Neuronal stem cell (in vitro differentiated cells): ENCODE data around the gene EPB41L4A.

Experiments used
- DNase-seq: peaks from one replicate; pipeline ENCODE4 v3.0.0-alpha.2; 2013; ENCODE audit warnings: low spot score
- H2AFZ ChIP-seq: one replicate; pipeline ENCODE4 v1.6.1; 2013; ENCODE audit warnings: mild to moderate bottlenecking, low read length, inconsistent platforms
- H2AK5ac ChIP-seq: 2 replicates; pipeline ENCODE4 v1.6.1; 2013; ENCODE audit warnings: low read depth, mild to moderate bottlenecking, inconsistent platforms, low read length, moderate library complexity, mixed read lengths
- H2BK120ac ChIP-seq: 2 replicates; pipeline ENCODE4 v1.6.1; 2013; ENCODE audit warnings: low read depth, mild to moderate bottlenecking, inconsistent platforms, low read length, moderate library complexity, mixed read lengths
- H2BK12ac ChIP-seq: one replicate; pipeline ENCODE4 v1.6.1; 2013; ENCODE audit warnings: low read length, inconsistent platforms
- H2BK15ac ChIP-seq: 2 replicates; pipeline ENCODE4 v1.6.1; 2013; ENCODE audit warnings: mild to moderate bottlenecking, low read length, inconsistent platforms, mixed read lengths
- H2BK5ac ChIP-seq: one replicate; pipeline ENCODE4 v1.6.1; 2013; ENCODE audit warnings: inconsistent platforms, mild to moderate bottlenecking, low read length, moderate library complexity
- H3K14ac ChIP-seq: one replicate; pipeline ENCODE4 v1.6.1; 2013; ENCODE audit warnings: low read length, inconsistent platforms
- H3K18ac ChIP-seq: 2 replicates; pipeline ENCODE4 v1.6.1; 2013; ENCODE audit warnings: low read length, inconsistent platforms
- H3K23ac ChIP-seq: 2 replicates; pipeline ENCODE4 v1.6.1; 2013; ENCODE audit warnings: low read depth, mild to moderate bottlenecking, mixed read lengths, low read length, inconsistent platforms; ENCODE audit not compliant: poor library complexity
- H3K27ac ChIP-seq: replicated peaks from 3 replicates; pipeline ENCODE4 v1.5.1; 2013; ENCODE audit warnings: low read length, inconsistent platforms
- H3K27me3 ChIP-seq, 3 experiments: 2 replicates each; pipeline ENCODE4 v1.6.1; 2013; ENCODE audit warnings: low read length in 3 of 3, mild to moderate bottlenecking in 2 of 3, inconsistent platforms in 1 of 3, low read depth in 1 of 3, mixed read lengths in 1 of 3, moderate library complexity in 1 of 3; ENCODE audit not compliant: control insufficient read depth in 3 of 3, insufficient read depth in 3 of 3
- H3K36me3 ChIP-seq, 2 donors: replicated peaks in 1 of 2; 2 replicates each; pipeline ENCODE4 v1.6.1; 2013; ENCODE audit warnings: low read length in 2 of 2; ENCODE audit not compliant: control insufficient read depth in 2 of 2, insufficient read depth in 2 of 2
- H3K4ac ChIP-seq: 2 replicates; pipeline ENCODE4 v1.6.1; 2013; ENCODE audit warnings: inconsistent platforms, mild to moderate bottlenecking, low read length, moderate library complexity
- H3K4me1 ChIP-seq, 2 donors: 1 replicate in 1 of 2; 2 replicates in 1 of 2; pipeline ENCODE4 v1.6.1; 2013; ENCODE audit warnings: low read length in 2 of 2, low read depth in 1 of 2; ENCODE audit not compliant: control insufficient read depth in 2 of 2, insufficient read depth in 1 of 2
- H3K4me2 ChIP-seq: one replicate; pipeline ENCODE4 v1.6.1; 2013; ENCODE audit warnings: mild to moderate bottlenecking, low read length, inconsistent platforms; ENCODE audit not compliant: insufficient read depth, poor library complexity, severe bottlenecking
- H3K4me3 ChIP-seq, 2 donors: 2 replicates each; pipeline ENCODE4 v1.5.1; 2013; ENCODE audit warnings: low read length in 2 of 2, mild to moderate bottlenecking in 2 of 2, inconsistent platforms in 1 of 2, moderate library complexity in 1 of 2
- H3K79me1 ChIP-seq: one replicate; pipeline ENCODE4 v1.6.1; 2013; ENCODE audit warnings: low read depth, mild to moderate bottlenecking, inconsistent platforms, low read length, moderate library complexity
- H3K9ac ChIP-seq: one replicate; pipeline ENCODE4 v1.6.1; 2013; ENCODE audit warnings: mild to moderate bottlenecking, low read depth, low read length, inconsistent platforms; ENCODE audit not compliant: poor library complexity
- H3K9me3 ChIP-seq, 2 donors: replicated peaks in 1 of 2; 2 replicates each; pipeline versions ENCODE3 to v1.6.1; 2013; ENCODE audit warnings: low read length in 2 of 2, mild to moderate bottlenecking in 2 of 2, inconsistent platforms in 1 of 2, low read depth in 1 of 2, mixed read lengths in 1 of 2, moderate library complexity in 1 of 2; ENCODE audit not compliant: control insufficient read depth in 2 of 2, insufficient read depth in 1 of 2
- H4K8ac ChIP-seq: one replicate; pipeline ENCODE4 v1.6.1; 2013; ENCODE audit warnings: low read depth, mild to moderate bottlenecking, inconsistent platforms, low read length, moderate library complexity
- H4K91ac ChIP-seq: one replicate; pipeline ENCODE4 v1.6.1; 2013; ENCODE audit warnings: low read length, low read depth, mild to moderate bottlenecking, inconsistent platforms; ENCODE audit not compliant: poor library complexity
- WGBS, 2 donors: extraction: QIAGEN DNeasy Blood & Tissue Kit; methylation state at CpG; one replicate each; pipeline ENCODE4 v1.1.7; 2013; ENCODE audit warnings: missing lambda C conversion rate in 2 of 2, mixed read lengths in 1 of 2; ENCODE audit not compliant: insufficient read length in 2 of 2, insufficient replicate concordance in 1 of 2; ENCODE audit errors: extremely low coverage in 2 of 2; 5-methylcytosine and 5-hydroxymethylcytosine counted together

The EPB41L4A gene

DNA sequence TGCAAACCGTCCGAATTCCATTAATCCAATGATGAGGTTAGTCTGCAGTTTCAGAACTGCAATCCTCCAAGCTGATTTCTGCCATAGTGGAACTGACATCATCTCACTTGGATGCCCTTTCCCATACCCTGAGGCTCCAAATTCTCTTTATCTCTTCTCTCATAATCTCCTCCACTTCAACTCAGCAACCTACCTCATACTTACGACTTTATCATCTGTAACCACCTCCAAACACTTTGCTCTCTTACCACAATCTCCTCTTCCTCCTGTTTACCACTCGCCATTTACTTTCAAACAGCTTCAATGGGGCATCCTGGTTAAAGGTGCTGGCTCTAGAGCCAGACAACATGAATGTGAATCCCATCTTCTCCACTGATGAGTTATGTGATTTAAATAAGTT, 223.2 kb downstream of the EPB41L4A start:
- DNase-seq = no peak
- Histone ChIP-seq H3K9ac (no peak overlapping the region), H3K36me3 (peaks cover 0 to 64% of the 10 kb centered on the region in 2 donors), H4K91ac (no peak overlapping the region), H3K4ac (no peak overlapping the region), H3K79me1 (no peaks in the 10 kb centered on the region), H3K14ac (no peak overlapping the region), H2AK5ac (no peak overlapping the region), H2BK15ac (no peak overlapping the region), H2BK12ac (no peak overlapping the region), H3K4me1 (peaks cover 0 to 2% of the 10 kb centered on the region in 2 donors), H2BK5ac (no peak overlapping the region), H3K4me3 (no peak overlapping the region), H3K18ac (no peak overlapping the region), H3K27ac (no peak overlapping the region), H4K8ac (no peak overlapping the region), H2AFZ (no peak overlapping the region), H2BK120ac (no peak overlapping the region), H3K23ac (no peak overlapping the region), H3K27me3 (no peaks in the 10 kb centered on the region), H3K4me2 (no peak overlapping the region), H3K9me3 (no peaks in the 10 kb centered on the region)
- WGBS, 2 donors = 100% methylated on average over 1 of the region's 4 CpGs; no CpG with 5 or more reads in 1 of the 2 donors

DNA sequence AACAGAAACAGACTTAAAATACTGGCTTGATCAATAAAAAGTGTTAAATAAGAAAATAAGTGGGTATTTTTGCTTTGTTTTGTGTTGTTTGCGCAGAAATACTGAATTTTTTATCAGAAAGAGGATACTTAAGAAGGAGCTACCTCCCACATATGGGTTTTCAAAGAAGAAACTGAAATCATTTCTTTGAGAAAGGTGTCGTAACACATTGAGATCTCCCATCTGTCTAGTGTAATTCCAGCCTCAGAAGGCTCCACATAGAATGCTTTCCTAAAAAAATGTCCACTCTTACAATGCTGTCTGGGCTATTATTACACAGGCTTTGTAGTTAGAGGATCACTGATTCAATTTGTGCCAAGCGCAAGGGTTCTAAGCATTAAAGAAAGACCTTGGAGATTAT, 226.2 kb downstream of the EPB41L4A start:
- Histone ChIP-seq H3K27ac (no peak overlapping the region), H3K4ac (no peak overlapping the region), H3K79me1 (no peaks in the 10 kb centered on the region), H3K4me1 (peaks cover 0 to 2% of the 10 kb centered on the region in 2 donors), H2BK15ac (no peak overlapping the region), H2BK12ac (no peak overlapping the region), H3K27me3 (no peaks in the 10 kb centered on the region), H3K9me3 (no peaks in the 10 kb centered on the region), H2BK120ac (no peak overlapping the region), H2AFZ (no peak overlapping the region), H3K23ac (no peak overlapping the region), H3K18ac (no peak overlapping the region), H3K4me3 (no peak overlapping the region), H3K14ac (no peak overlapping the region), H2BK5ac (no peak overlapping the region), H4K8ac (no peak overlapping the region), H3K9ac (no peak overlapping the region), H3K4me2 (no peak overlapping the region), H2AK5ac (no peak overlapping the region), H3K36me3 (peaks cover 0 to 43% of the 10 kb centered on the region in 2 donors), H4K91ac (no peak overlapping the region)
- no peak for DNase-seq
- no CpG with 5 or more reads among the region's 3 CpGs for WGBS, 2 donors

DNA sequence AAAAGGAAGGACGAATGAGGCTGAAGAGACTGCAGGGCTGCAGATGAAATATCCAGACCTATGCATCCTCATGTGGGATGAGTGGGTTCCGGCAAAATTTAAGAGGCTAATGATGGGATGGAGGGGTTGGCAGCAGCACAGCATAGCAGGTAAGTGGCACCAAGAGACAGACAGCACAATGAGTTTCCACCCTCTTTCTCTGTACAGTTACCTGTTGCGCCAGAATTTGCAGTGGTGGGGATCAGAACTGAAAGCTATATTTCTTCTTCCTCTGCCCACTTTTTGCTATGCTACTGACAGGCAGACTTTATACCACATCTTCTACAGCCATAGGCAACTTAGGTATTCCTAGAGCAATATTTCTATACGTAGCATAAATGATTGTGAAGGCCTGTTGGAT, 227.0 kb downstream of the EPB41L4A start:
- Histone ChIP-seq H2AK5ac (no peak overlapping the region), H2BK12ac (no peak overlapping the region), H4K91ac (no peak overlapping the region), H3K4me3 (no peak overlapping the region), H4K8ac (no peak overlapping the region), H2BK5ac (no peak overlapping the region), H3K18ac (peak overlapping the region; percentile 35), H3K4me1 (peaks cover 0 to 2% of the 10 kb centered on the region in 2 donors), H3K23ac (no peak overlapping the region), H3K9me3 (no peaks in the 10 kb centered on the region), H2AFZ (no peak overlapping the region), H3K36me3 (peaks cover 0 to 37% of the 10 kb centered on the region in 2 donors), H2BK120ac (no peak overlapping the region), H3K79me1 (no peaks in the 10 kb centered on the region), H3K27ac (no peak overlapping the region), H3K9ac (no peak overlapping the region), H3K27me3 (no peaks in the 10 kb centered on the region), H3K4me2 (no peak overlapping the region), H3K4ac (no peak overlapping the region), H3K14ac (no peak overlapping the region), H2BK15ac (no peak overlapping the region)
- no CpG with 5 or more reads among the region's 4 CpGs for WGBS, 2 donors
- DNase-seq = no peak

DNA sequence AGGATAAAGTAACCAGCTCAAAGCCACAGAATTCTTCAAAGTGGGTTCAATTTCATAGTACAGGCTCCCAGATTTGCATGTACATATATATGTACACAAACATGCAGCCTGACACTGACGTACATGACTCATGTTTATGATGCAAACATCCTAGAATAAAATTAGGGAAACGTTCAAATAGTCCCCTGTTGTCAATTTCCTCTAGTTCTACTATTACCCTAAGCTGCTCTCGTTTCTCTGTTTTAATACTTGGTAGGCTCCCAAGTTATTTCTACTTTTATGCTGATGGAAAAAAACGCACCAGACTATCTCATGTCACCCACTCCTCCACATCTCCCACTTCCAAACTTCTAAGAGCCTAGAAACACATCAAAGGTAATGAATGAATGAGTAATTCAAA, 229.7 kb downstream of the EPB41L4A start:
- peaks cover 0 to 15% of the 10 kb centered on the region in 2 donors for H3K36me3 ChIP-seq
- no peak overlapping the region for H4K8ac ChIP-seq
- H2AK5ac ChIP-seq = no peak overlapping the region
- H3K14ac ChIP-seq = no peak overlapping the region
- no peak overlapping the region for H3K27ac ChIP-seq
- no peaks in the 10 kb centered on the region for H3K9me3 ChIP-seq
- no CpG with 5 or more reads among the region's 4 CpGs for WGBS, 2 donors
- DNase-seq = no peak
- H2BK120ac ChIP-seq = no peak overlapping the region
- no peak overlapping the region for H3K9ac ChIP-seq
- H2BK5ac ChIP-seq = no peak overlapping the region
- H3K4ac ChIP-seq = no peak overlapping the region
- H3K27me3 ChIP-seq = no peaks in the 10 kb centered on the region
- H3K4me1 ChIP-seq = peaks cover 0 to 2% of the 10 kb centered on the region in 2 donors
- no peak overlapping the region for H4K91ac ChIP-seq
- no peak overlapping the region for H3K23ac ChIP-seq
- H3K4me3 ChIP-seq = no peak overlapping the region
- no peak overlapping the region for H2BK15ac ChIP-seq
- H2AFZ ChIP-seq = no peak overlapping the region
- H3K79me1 ChIP-seq = no peaks in the 10 kb centered on the region
- H2BK12ac ChIP-seq = no peak overlapping the region
- no peak overlapping the region for H3K18ac ChIP-seq
- H3K4me2 ChIP-seq = no peak overlapping the region
